Caco-2 (cell line): Measurements from ENCODE around the gene WDR41. TPM values are rescaled to one million over a fixed set of nuclear protein-coding genes. Genes with fewer than 3 reads are reported as not detected.

Experiments
- BruUV-seq: library from RNA; stranded (reverse); fragments of 400-500 nt; replicated peaks from 2 replicates; lab custom pipeline; 2021; lab: Mats Ljungman, UMichigan
- CTCF ChIA-PET: fragments of 300-600 bp; sonication (Branson Sonifier 250); formaldehyde crosslinking; loops from one replicate; lab custom pipeline; 2022; ENCODE audit warnings: antibody characterized with exemption; lab: Charles Lee
- POLR2A ChIA-PET: fragments of 300-600 bp; sonication (Branson Sonifier 250); formaldehyde crosslinking; loops from one replicate; lab custom pipeline; 2022; ENCODE audit warnings: antibody characterized with exemption; lab: Charles Lee
- DNase-seq, 2 experiments: peaks; one replicate each; pipeline versions ENCODE4 v3.0.0 to v3.0.0-alpha.2; 2020 to 2022
- H3K27me3 ChIP-seq: replicated peaks from 2 replicates; pipeline ENCODE4 v1.6.0; 2011; ENCODE audit warnings: low read length; ENCODE audit not compliant: control insufficient read depth, insufficient read depth
- H3K36me3 ChIP-seq: 2 replicates; pipeline ENCODE4 v1.5.1; 2011; ENCODE audit warnings: low read length; ENCODE audit not compliant: control insufficient read depth, insufficient read depth
- H3K4me1 ChIP-seq: fragments of 250-450 bp; sonication (Bioruptor Pico); 2 replicates; pipeline ENCODE4 v1.5.1; 2020; ENCODE audit warnings: mild to moderate bottlenecking
- H3K4me3 ChIP-seq: 2 replicates; pipeline ENCODE4 v1.5.1; 2011; ENCODE audit warnings: low read depth, mild to moderate bottlenecking, control low read depth, low read length
- H3K9me3 ChIP-seq: fragments of 250-450 bp; sonication (Bioruptor Pico); 2 replicates; pipeline ENCODE4 v1.5.1; 2020; ENCODE audit warnings: mild to moderate bottlenecking, moderate library complexity
- H3K27ac Mint-ChIP-seq: one replicate; pipeline ENCODE4 v1.8.0; 2022; ENCODE audit warnings: mixed read lengths; ENCODE audit not compliant: unreplicated experiment
- H3K27me3 Mint-ChIP-seq: one replicate; pipeline ENCODE4 v1.8.0; 2022; ENCODE audit warnings: mixed read lengths; ENCODE audit not compliant: insufficient read depth, unreplicated experiment
- H3K36me3 Mint-ChIP-seq: one replicate; pipeline ENCODE4 v1.8.0; 2022; ENCODE audit warnings: mild to moderate bottlenecking, mixed read lengths; ENCODE audit not compliant: insufficient read depth, unreplicated experiment
- H3K4me1 Mint-ChIP-seq: one replicate; pipeline ENCODE4 v1.8.0; 2022; ENCODE audit warnings: low read depth, mixed read lengths; ENCODE audit not compliant: unreplicated experiment
- H3K4me3 Mint-ChIP-seq: one replicate; pipeline ENCODE4 v1.8.0; 2022; ENCODE audit warnings: mild to moderate bottlenecking, moderate library complexity, mixed read lengths; ENCODE audit not compliant: unreplicated experiment
- H3K9me3 Mint-ChIP-seq: one replicate; pipeline ENCODE4 v1.8.0; 2022; ENCODE audit warnings: mixed read lengths; ENCODE audit not compliant: unreplicated experiment
- intact Hi-C: fragments of 100-400 bp; cut with micrococcal nuclease; formaldehyde crosslinking; loops from one replicate; pipeline ENCODE4 v1.10.0; 2022; ENCODE audit not compliant: unreplicated experiment
- total RNA-seq: library from RNA; stranded (reverse); gene quantifications from 2 replicates; pipeline ENCODE4 v1.2.3, GENCODE V29; 2022
- TF ChIP-seq, protein P1 (sequence below), 2 experiments: fragments of 200-600 bp in 1 of 2; IDR thresholded peaks; 1 replicate in 1 of 2; 2 replicates in 1 of 2; pipeline versions ENCODE4 v1.5.1 to v1.8.0; 2011 to 2022; ENCODE audit warnings: antibody characterized with exemption in 1 of 2, control low read depth in 1 of 2, inconsistent platforms in 1 of 2, low read depth in 1 of 2, low read length in 1 of 2, mild to moderate bottlenecking in 1 of 2, moderate library complexity in 1 of 2; ENCODE audit not compliant: insufficient read depth in 1 of 2, severe bottlenecking in 1 of 2, unreplicated experiment in 1 of 2

WDR41 gene
- total RNA-seq, 1 experiment from 2014 or later, result 64.1 TPM

DNA sequence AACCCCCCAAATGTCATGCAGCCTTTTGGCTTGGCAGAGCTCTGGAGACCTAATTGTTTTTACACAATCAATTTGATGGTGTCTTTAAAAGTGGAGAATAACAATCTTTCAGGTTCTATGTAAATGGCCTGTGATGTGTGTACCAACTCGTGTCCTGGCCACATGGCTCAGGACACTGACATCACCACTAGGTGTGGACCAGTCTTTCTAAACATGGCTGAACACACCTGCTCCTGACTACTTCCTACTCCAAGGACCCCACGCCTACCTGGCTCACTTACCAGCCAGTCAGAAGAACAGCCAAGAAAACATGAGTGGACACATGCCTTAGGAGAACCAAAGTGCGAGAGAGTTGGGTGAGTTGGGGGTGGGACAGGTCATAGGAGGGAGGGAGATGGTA, 71.2 kb downstream of the WDR41 start:
- Histone ChIP-seq H3K27me3 (no peaks in the 10 kb centered on the region), H3K4me3 (no peak overlapping the region), H3K9me3 (no peaks in the 10 kb centered on the region), H3K4me1 (peaks cover 44% of the 10 kb centered on the region), H3K36me3 (no peaks in the 10 kb centered on the region)
- no TSS peak for BruUV-seq
- TF ChIP-seq, protein P1, sequence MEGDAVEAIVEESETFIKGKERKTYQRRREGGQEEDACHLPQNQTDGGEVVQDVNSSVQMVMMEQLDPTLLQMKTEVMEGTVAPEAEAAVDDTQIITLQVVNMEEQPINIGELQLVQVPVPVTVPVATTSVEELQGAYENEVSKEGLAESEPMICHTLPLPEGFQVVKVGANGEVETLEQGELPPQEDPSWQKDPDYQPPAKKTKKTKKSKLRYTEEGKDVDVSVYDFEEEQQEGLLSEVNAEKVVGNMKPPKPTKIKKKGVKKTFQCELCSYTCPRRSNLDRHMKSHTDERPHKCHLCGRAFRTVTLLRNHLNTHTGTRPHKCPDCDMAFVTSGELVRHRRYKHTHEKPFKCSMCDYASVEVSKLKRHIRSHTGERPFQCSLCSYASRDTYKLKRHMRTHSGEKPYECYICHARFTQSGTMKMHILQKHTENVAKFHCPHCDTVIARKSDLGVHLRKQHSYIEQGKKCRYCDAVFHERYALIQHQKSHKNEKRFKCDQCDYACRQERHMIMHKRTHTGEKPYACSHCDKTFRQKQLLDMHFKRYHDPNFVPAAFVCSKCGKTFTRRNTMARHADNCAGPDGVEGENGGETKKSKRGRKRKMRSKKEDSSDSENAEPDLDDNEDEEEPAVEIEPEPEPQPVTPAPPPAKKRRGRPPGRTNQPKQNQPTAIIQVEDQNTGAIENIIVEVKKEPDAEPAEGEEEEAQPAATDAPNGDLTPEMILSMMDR (IDR thresholded peaks at IDR 0.05; ENCODE audit: insufficient read depth in 1 of 2, low read depth in 1 of 2, low read length in 1 of 2, severe bottlenecking in 1 of 2, unreplicated experiment in 1 of 2), result no peak
- H3K9me3 Mint-ChIP-seq, result no peaks in the 10 kb centered on the region
- H3K27me3 Mint-ChIP-seq, result no peaks in the 10 kb centered on the region
- POLR2A ChIA-PET, result no interaction called here
- peaks cover 19% of the 10 kb centered on the region for H3K36me3 Mint-ChIP-seq
- H3K4me3 Mint-ChIP-seq, result no peak overlapping the region
- no peak for DNase-seq
- H3K27ac Mint-ChIP-seq, result peak overlapping the region; percentile 71
- intact Hi-C loops, result no loop called here
- CTCF ChIA-PET, result no interaction called here
- peaks cover 50% of the 10 kb centered on the region for H3K4me1 Mint-ChIP-seq

DNA sequence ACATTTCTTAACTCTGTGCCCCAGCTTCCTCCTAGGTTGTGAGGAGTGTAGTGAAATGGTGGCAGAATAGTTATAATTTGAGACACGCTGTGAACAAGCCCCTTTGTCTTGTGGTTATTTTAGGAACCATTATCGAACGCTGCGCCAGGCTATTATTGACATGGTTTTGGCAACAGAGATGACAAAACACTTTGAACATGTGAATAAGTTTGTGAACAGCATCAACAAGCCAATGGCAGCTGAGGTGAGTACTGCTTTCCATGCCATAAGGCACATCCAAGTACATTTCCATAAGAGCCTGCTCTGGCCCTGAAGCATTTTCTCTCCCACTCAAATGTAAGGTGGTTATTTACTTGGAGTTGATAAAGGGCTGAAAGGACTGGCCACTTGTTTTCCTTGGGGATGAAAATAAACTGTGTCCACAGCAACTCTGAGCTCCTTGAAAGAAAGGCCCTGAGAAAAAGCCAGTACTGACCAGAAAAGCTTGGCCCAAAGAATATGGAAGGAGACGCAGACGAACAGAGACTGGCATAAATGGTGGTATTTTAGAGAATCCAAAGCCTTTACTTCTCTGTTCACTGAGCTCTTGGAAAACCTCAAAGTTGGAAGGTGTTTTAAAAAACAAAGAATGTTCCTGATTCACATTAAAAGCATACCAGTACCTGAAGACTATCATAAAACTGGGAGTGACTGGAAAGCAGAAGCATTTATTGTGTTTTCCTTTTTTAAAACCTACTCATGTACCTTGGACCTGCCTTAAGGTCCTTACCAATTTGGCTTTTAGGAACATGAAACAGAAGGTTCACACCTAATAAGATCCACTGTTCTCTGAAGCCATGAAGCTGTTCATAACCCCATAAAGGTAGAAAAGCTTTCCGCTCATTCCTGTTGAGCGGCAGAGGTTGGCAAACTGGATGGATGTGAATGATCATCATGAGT, 72.2 kb downstream of the WDR41 start:
- H3K27me3 Mint-ChIP-seq, result no peaks in the 10 kb centered on the region

More for the DNA sequence above, 72.2 kb downstream of the WDR41 start:
- CTCF ChIA-PET, result interaction anchor here (1.2 kb wide), 1 partner anchor 26 kb away, joined by 3 read pairs; no protein-coding TSS in a partner anchor
- DNase-seq, result no peak
- H3K4me1 Mint-ChIP-seq, result peaks cover 41% of the 10 kb centered on the region
- Histone ChIP-seq H3K4me1 (peaks cover 35% of the 10 kb centered on the region), H3K9me3 (no peaks in the 10 kb centered on the region), H3K4me3 (no peak overlapping the region), H3K27me3 (no peaks in the 10 kb centered on the region), H3K36me3 (no peaks in the 10 kb centered on the region)
- BruUV-seq, result TSS peak; percentile 8
- H3K27ac Mint-ChIP-seq, result peak overlapping the region; percentile 71
- peaks cover 19% of the 10 kb centered on the region for H3K36me3 Mint-ChIP-seq
- H3K4me3 Mint-ChIP-seq, result no peak overlapping the region
- H3K9me3 Mint-ChIP-seq, result no peaks in the 10 kb centered on the region
- POLR2A ChIA-PET, result no interaction called here
- intact Hi-C loops, result no loop called here
- TF ChIP-seq, protein P1 (IDR thresholded peaks at IDR 0.05; ENCODE audit: insufficient read depth in 1 of 2, low read depth in 1 of 2, low read length in 1 of 2, severe bottlenecking in 1 of 2, unreplicated experiment in 1 of 2), result no peak
